A549 (cell line): ENCODE measurements around the gene PMVK. TPM values are rescaled to one million over a fixed set of nuclear protein-coding genes. Genes with fewer than 3 reads are reported as not detected.

Experiments
- ATAC-seq, 2 experiments: fragments of 200-7000 bp in 1 of 2; fragments of >200 bp in 1 of 2; cut with Nextera tagmentation in 1 of 2; cut with Tn5 transposase in 1 of 2; 3 replicates each; pipeline versions ENCODE4 v1.8.0 to v1.9.1; 2018 to 2020; ENCODE audit warnings: mild to moderate bottlenecking in 1 of 2, moderate library complexity in 1 of 2
- CTCF ChIA-PET: fragments of 300-600 bp; sonication (Branson Sonifier 250); formaldehyde crosslinking; extraction: SDS; loops from one replicate; lab custom pipeline; 2021; ENCODE audit warnings: antibody characterized with exemption, inconsistent platforms; lab: Yijun Ruan, JAX
- POLR2A ChIA-PET: fragments of 350-600 bp; formaldehyde crosslinking; extraction: SDS; loops from one replicate; lab custom pipeline; 2021; ENCODE audit warnings: antibody characterized with exemption, inconsistent platforms; lab: Yijun Ruan, JAX
- DNase-seq, 2 experiments: peaks; one replicate each; pipeline versions ENCODE4 v3.0.0 to v3.0.0-alpha.2; 2011 to 2016; ENCODE audit warnings: low read depth in 1 of 2, low spot score in 1 of 2
- FAIRE-seq: peaks from 2 replicates; lab custom pipeline; 2011; peaks lifted over from hg19 to GRCh38; lab: Jason Lieb, UNC
- H3K27ac ChIP-seq, 2 experiments: fragments of >200 bp; sonication (Bioruptor Twin); formaldehyde crosslinking; 3 replicates each; pipeline ENCODE4 v1.5.1; 2016 to 2017
- H3K4me1 ChIP-seq: fragments of >200 bp; sonication (Bioruptor Twin); formaldehyde crosslinking; 3 replicates; pipeline ENCODE4 v1.6.1; 2016
- H3K4me2 ChIP-seq: fragments of >200 bp; sonication (Bioruptor Twin); formaldehyde crosslinking; 3 replicates; pipeline ENCODE4 v1.6.1; 2016
- H3K4me3 ChIP-seq: fragments of >200 bp; sonication (Bioruptor Twin); formaldehyde crosslinking; 3 replicates; pipeline ENCODE4 v1.5.1; 2016
- H3K9me3 ChIP-seq: fragments of >200 bp; sonication (Bioruptor Twin); formaldehyde crosslinking; 3 replicates; pipeline ENCODE4 v1.6.1; 2016
- EHF ChIP-seq: fragments of 250-450 bp; sonication (Bioruptor Pico); IDR thresholded peaks from 2 replicates; pipeline ENCODE4 v1.5.0; 2020; ENCODE audit warnings: mild to moderate bottlenecking
- FOSL2 ChIP-seq, 2 experiments: fragments of 450-650 bp in 1 of 2; fragments of >200 bp in 1 of 2; sonication (Bioruptor Twin) in 1 of 2; formaldehyde crosslinking; IDR thresholded peaks; 2 replicates each; pipeline versions ENCODE4 v1.5.0 to v1.6.1; 2016 to 2020; ENCODE audit warnings: mild to moderate bottlenecking in 1 of 2, moderate library complexity in 1 of 2
- FOXS1 ChIP-seq: fragments of 250-450 bp; sonication (Bioruptor Pico); IDR thresholded peaks from 2 replicates; pipeline ENCODE4 v1.5.0; 2020; ENCODE audit warnings: mild to moderate bottlenecking, moderate library complexity
- HDAC2 ChIP-seq: fragments of 200-600 bp; sonication (generic); IDR thresholded peaks from 2 replicates; pipeline ENCODE4 v1.6.1; 2016
- HOXA7 ChIP-seq: fragments of 250-450 bp; sonication (Bioruptor Pico); IDR thresholded peaks from 2 replicates; pipeline ENCODE4 v1.5.0; 2020; ENCODE audit warnings: mild to moderate bottlenecking, moderate library complexity
- JUN ChIP-seq, 2 experiments: fragments of >200 bp; sonication (Bioruptor Twin); formaldehyde crosslinking; IDR thresholded peaks; 2 replicates in 1 of 2; 3 replicates in 1 of 2; pipeline ENCODE4 v1.6.1; 2016 to 2017
- JUNB ChIP-seq: fragments of >200 bp; sonication (Bioruptor Twin); formaldehyde crosslinking; IDR thresholded peaks from 2 replicates; pipeline ENCODE4 v1.6.1; 2016
- KDM1A ChIP-seq: fragments of 200-600 bp; sonication (generic); IDR thresholded peaks from 2 replicates; pipeline ENCODE4 v1.6.1; 2016; ENCODE audit warnings: low read depth, mild to moderate bottlenecking
- PHF8 ChIP-seq: fragments of 200-600 bp; sonication (generic); IDR thresholded peaks from 2 replicates; pipeline ENCODE4 v1.6.1; 2016; ENCODE audit warnings: low read depth, mild to moderate bottlenecking, antibody characterized with exemption, moderate library complexity, borderline replicate concordance
- RAD21 ChIP-seq, 2 experiments: fragments of >200 bp in 1 of 2; sonication (Bioruptor Twin) in 1 of 2; formaldehyde crosslinking in 1 of 2; IDR thresholded peaks in 1 of 2; conservative IDR thresholded peaks in 1 of 2; 2 replicates in 1 of 2; 3 replicates in 1 of 2; pipeline ENCODE4 v1.6.1; 2012 to 2018; ENCODE audit warnings: inconsistent platforms in 1 of 2
- SMC3 ChIP-seq: fragments of >200 bp; sonication (Bioruptor Twin); formaldehyde crosslinking; IDR thresholded peaks from 3 replicates; pipeline ENCODE4 v1.6.1; 2018; ENCODE audit warnings: inconsistent platforms
- ZFP36 ChIP-seq: fragments of 450-650 bp; IDR thresholded peaks from 2 replicates; pipeline ENCODE4 v1.6.1; 2014; ENCODE audit warnings: borderline replicate concordance; ENCODE audit not compliant: partially characterized antibody
- WGBS: methylation state at CpG from one replicate; pipeline ENCODE4 v1.1.6; 2017; ENCODE audit errors: missing lambda C conversion rate; 5-methylcytosine and 5-hydroxymethylcytosine counted together
- polyA plus RNA-seq, 4 experiments: library from polyadenylated mRNA; depleted of rRNA in 3 of 4; stranded (reverse); fragments of >200 nt; fragmentation: RNase III in 1 of 4; extraction: RNeasy Plus Mini Kit Qiagen cat#74134 plus additional on column Dnase treatment in 1 of 4; gene quantifications; 2 replicates in 3 of 4; 3 replicates in 1 of 4; pipeline ENCODE4 v1.2.3, GENCODE V29; 2011 to 2017
- TF ChIP-seq, protein P1 (sequence below): IDR thresholded peaks from 2 replicates; pipeline ENCODE4 v1.6.1; 2012; ENCODE audit warnings: low read depth, borderline replicate concordance
- TF ChIP-seq, protein P2 (sequence below): fragments of >200 bp; sonication (Bioruptor Twin); formaldehyde crosslinking; IDR thresholded peaks from 3 replicates; pipeline ENCODE4 v1.5.1; 2016
- TF ChIP-seq, protein P3 (sequence below): fragments of 250-450 bp; sonication (Bioruptor Pico); IDR thresholded peaks from 2 replicates; pipeline ENCODE4 v1.5.0; 2021; ENCODE audit warnings: mild to moderate bottlenecking, moderate library complexity, borderline replicate concordance
- TF ChIP-seq, protein P4 (sequence below): fragments of 200-600 bp; sonication (generic); IDR thresholded peaks from 2 replicates; pipeline ENCODE4 v1.6.1; 2016; ENCODE audit warnings: antibody characterized with exemption, mild to moderate bottlenecking, moderate library complexity
- TF ChIP-seq, protein P5 (sequence below): fragments of 250-450 bp; sonication (Bioruptor Pico); IDR thresholded peaks from 2 replicates; pipeline ENCODE4 v1.5.0; 2020; ENCODE audit warnings: low read depth, mild to moderate bottlenecking, moderate library complexity

Gene PMVK
- polyA plus RNA-seq, 2 of the 4 experiments (the other 2 are of a cell fraction): 35.7 to 52.0 TPM

DNA sequence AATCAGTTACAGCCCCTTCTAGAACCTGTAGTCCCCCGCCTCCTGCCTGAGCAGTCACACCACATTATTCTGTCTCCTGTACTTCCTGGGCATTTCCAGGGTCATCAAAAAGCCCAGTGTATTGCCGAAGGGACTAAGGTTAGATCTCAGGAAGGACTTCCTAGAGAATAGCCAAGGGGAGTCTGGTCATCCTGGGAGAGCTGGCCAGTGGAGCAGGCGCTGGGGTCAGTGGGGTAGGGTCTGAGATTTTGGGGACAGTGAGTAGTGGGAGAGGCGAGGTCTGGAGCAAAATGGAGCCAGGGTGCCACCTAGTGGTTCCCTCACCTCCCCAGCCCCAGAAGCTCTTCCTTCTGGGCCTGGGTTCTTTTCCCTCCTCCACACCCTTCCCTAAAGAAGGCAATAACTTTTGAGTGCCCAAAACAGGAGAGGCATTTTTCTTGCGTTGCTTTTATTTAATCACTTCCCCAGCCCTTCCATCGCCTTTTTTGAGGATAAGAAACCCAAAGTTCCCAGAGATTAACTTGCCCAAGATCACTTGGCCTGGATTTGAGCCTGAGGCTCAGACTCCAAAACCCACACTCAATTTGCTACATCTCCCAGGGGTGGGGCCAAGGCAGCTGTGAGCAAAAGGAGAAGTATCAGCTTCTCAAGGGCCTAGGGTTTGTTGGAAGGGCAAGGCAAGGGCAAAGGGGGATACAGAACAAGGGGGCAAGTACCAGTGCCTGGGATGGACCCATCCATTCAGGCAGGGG lies 7.3 kb upstream of the PMVK start:
- H3K4me1 ChIP-seq: no peaks in the 10 kb centered on the region
- FAIRE-seq (no peak), ATAC-seq (peak; percentile 71 to 85; a peak in 5 of 6 replicates), DNase-seq (peak; percentile 42 to 70)
- ChIA-PET POLR2A (interaction anchor here (1.1 kb wide), 1 partner anchor 27 kb away, joined by 3 read pairs; the partner anchor contains the start of gene SHC1), CTCF (interaction anchor here (0.7 to 2.5 kb wide), 25 partner anchors 8 to 499 kb away, joined by 3 to 14 read pairs (median 3); no protein-coding TSS in a partner anchor)
- TF ChIP-seq HOXA7 (no peak), FOXS1 (CRISPR knock-in tag) (no peak), ZFP36 (no peak), JUN (IDR thresholded peaks at IDR 0.05) (no peak), PHF8 (no peak), FOSL2 (IDR thresholded peaks at IDR 0.05) (no peak), FOSL2 (CRISPR knock-in tag; IDR thresholded peaks at IDR 0.05) (no peak), SMC3 (peak; percentile 75), JUNB (no peak), KDM1A (no peak), RAD21 (conservative IDR thresholded peaks at IDR 0.05 in 1 of 2, IDR thresholded peaks at IDR 0.05 in 1 of 2) (peak; percentile 81 to 84), EHF (CRISPR knock-in tag) (no peak), HDAC2 (no peak)
- TF ChIP-seq, protein P1, sequence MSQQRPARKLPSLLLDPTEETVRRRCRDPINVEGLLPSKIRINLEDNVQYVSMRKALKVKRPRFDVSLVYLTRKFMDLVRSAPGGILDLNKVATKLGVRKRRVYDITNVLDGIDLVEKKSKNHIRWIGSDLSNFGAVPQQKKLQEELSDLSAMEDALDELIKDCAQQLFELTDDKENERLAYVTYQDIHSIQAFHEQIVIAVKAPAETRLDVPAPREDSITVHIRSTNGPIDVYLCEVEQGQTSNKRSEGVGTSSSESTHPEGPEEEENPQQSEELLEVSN: no peak
- TF ChIP-seq, protein P2, sequence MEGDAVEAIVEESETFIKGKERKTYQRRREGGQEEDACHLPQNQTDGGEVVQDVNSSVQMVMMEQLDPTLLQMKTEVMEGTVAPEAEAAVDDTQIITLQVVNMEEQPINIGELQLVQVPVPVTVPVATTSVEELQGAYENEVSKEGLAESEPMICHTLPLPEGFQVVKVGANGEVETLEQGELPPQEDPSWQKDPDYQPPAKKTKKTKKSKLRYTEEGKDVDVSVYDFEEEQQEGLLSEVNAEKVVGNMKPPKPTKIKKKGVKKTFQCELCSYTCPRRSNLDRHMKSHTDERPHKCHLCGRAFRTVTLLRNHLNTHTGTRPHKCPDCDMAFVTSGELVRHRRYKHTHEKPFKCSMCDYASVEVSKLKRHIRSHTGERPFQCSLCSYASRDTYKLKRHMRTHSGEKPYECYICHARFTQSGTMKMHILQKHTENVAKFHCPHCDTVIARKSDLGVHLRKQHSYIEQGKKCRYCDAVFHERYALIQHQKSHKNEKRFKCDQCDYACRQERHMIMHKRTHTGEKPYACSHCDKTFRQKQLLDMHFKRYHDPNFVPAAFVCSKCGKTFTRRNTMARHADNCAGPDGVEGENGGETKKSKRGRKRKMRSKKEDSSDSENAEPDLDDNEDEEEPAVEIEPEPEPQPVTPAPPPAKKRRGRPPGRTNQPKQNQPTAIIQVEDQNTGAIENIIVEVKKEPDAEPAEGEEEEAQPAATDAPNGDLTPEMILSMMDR: peak; percentile 85
- TF ChIP-seq, protein P3, sequence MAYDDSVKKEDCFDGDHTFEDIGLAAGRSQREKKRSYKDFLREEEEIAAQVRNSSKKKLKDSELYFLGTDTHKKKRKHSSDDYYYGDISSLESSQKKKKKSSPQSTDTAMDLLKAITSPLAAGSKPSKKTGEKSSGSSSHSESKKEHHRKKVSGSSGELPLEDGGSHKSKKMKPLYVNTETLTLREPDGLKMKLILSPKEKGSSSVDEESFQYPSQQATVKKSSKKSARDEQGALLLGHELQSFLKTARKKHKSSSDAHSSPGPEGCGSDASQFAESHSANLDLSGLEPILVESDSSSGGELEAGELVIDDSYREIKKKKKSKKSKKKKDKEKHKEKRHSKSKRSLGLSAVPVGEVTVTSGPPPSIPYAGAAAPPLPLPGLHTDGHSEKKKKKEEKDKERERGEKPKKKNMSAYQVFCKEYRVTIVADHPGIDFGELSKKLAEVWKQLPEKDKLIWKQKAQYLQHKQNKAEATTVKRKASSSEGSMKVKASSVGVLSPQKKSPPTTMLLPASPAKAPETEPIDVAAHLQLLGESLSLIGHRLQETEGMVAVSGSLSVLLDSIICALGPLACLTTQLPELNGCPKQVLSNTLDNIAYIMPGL (CRISPR knock-in tag): no peak
- TF ChIP-seq, protein P4, sequence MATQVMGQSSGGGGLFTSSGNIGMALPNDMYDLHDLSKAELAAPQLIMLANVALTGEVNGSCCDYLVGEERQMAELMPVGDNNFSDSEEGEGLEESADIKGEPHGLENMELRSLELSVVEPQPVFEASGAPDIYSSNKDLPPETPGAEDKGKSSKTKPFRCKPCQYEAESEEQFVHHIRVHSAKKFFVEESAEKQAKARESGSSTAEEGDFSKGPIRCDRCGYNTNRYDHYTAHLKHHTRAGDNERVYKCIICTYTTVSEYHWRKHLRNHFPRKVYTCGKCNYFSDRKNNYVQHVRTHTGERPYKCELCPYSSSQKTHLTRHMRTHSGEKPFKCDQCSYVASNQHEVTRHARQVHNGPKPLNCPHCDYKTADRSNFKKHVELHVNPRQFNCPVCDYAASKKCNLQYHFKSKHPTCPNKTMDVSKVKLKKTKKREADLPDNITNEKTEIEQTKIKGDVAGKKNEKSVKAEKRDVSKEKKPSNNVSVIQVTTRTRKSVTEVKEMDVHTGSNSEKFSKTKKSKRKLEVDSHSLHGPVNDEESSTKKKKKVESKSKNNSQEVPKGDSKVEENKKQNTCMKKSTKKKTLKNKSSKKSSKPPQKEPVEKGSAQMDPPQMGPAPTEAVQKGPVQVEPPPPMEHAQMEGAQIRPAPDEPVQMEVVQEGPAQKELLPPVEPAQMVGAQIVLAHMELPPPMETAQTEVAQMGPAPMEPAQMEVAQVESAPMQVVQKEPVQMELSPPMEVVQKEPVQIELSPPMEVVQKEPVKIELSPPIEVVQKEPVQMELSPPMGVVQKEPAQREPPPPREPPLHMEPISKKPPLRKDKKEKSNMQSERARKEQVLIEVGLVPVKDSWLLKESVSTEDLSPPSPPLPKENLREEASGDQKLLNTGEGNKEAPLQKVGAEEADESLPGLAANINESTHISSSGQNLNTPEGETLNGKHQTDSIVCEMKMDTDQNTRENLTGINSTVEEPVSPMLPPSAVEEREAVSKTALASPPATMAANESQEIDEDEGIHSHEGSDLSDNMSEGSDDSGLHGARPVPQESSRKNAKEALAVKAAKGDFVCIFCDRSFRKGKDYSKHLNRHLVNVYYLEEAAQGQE: no peak
- TF ChIP-seq, protein P5, sequence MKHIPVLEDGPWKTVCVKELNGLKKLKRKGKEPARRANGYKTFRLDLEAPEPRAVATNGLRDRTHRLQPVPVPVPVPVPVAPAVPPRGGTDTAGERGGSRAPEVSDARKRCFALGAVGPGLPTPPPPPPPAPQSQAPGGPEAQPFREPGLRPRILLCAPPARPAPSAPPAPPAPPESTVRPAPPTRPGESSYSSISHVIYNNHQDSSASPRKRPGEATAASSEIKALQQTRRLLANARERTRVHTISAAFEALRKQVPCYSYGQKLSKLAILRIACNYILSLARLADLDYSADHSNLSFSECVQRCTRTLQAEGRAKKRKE (CRISPR knock-in tag): no peak
- no peak overlapping the region for H3K27ac ChIP-seq
- H3K4me3 ChIP-seq: no peak overlapping the region
- 15% methylated on average over 6 of the region's 6 CpGs for WGBS
- no peaks in the 10 kb centered on the region for H3K9me3 ChIP-seq
- H3K4me2 ChIP-seq: no peak overlapping the region
